ENCODE measurements around the gene PEX16.

PEX16 gene

GRCh38 chr11:45917623-45918330 lies at the start of gene PEX16:
Gene PEX16 (minus strand): TSS chr11:45917877. CDS start chr11:45917811, 66 bp downstream.
- peak; percentile 100 for DNase-seq

DNA sequence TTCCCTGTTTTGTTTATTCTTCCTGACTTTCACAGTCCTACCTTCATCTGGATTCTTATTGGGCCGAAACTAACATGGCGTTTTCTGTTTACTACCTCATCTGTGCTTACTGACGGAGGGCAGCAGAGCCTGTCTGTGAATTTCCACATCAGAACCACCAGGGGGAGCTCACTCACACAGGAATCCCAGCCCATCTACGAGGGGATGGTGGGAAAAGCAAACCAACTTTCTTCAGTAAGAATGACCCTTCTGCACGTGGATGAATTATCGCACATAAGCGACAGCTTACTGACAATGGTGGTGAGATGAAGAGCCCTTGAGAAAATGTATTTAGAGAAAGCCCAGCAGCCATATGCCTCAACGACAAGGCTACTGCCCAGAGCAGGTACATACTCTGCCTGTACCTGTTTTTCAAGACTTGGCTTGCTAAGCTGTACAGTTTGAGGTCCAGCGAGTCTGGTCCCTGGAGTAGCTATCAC lies 47.3 kb upstream of the PEX16 start:
- peak; percentile 78 for DNase-seq

DNA sequence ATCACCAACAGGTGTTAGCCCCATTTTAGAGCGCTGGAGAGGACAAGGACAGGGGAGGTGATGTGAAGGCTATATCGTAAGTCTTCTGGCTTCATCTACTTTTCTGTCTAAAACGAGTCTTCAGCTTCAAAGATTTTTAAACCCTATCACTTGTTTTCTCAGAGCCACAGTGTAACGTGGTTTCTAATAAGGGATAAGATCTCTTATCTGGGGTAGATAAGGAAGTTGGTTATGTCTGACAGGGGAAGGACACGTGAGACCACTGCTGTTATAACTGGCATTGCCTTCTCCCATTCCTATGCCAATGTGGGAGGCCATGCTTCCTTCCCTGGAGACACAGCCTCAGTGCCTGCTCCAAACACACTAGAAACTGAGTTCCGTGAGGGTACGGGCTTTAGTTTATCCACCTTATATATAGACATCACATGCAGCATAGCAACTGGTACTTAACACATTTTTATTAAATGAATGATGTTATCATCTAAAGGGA lies 44.1 kb upstream of the PEX16 start:
- DNase-seq, result no peak

GRCh38 chr11:45960387-45961095 lies 42.9 kb upstream of the PEX16 start:
- DNase-seq, result no peak

- peak; percentile 93 for DNase-seq
Observed at GRCh38 chr11:45959851-45960250, 42.2 kb upstream of the PEX16 start.

DNA sequence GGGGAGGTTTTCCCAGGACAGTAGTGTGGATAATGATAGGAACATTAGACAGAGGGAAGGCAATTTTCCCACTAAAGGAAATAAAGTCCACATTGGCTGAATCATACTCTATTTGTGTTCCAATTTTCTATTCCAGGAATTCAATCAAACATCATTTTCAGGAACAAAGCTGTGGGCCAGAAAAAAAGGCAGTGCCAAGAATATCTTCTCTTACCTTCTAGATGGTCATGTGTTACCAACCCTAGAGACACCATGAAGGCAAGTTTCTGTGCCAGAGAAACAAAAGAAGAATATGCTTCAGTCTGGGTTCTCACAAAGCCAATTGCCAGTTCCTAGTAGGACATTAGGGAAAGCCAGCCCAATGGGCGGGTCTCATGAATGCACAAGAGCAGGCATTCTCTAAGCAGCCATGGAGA lies 32.3 kb upstream of the PEX16 start:
- DNase-seq, result no peak

DNA sequence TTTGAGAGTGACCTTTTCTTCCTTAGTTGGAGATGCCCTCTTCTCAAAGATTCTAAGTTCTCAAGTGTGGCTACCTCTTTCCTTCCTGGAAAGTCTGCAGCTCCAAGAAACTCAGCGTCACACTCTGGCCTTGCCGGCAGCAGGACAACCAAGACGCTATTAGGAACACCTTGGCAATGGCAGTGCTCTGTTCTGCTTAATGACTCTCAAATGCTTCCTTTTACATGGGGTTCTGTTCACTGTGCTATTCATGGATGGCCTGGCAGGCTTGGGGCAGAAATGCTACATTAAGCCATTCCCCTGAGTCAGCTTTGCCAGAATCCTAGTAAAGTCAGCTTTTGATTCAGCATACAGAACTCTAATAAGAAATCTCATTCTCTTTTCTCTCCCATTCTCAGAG lies 30.7 kb upstream of the PEX16 start:
- DNase-seq, result no peak

GRCh38 chr11:45947885-45948284 lies 30.2 kb upstream of the PEX16 start:
- no peak for DNase-seq

- DNase-seq, result no peak
Observed at GRCh38 chr11:45945397-45945999, 27.8 kb upstream of the PEX16 start.

DNA sequence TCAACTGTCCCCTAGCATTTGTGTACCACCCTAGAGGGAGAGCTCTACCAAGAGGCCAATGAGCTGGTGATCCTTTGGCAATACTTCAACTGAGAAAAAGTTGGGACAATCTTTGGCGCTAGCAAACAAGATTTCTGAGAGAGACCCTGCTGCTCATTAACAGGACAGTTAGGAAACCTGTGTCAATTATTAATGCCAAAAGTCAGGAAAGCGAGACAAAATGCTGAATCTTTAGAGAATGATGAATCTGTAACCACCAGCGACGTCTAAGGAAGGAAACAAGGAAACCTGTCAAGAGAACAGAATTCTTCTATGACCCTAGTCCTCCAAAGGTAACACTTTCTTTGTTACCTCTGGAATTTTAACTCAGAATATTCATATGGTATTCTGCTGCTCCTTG lies 24.7 kb upstream of the PEX16 start:
- DNase-seq, result no peak

- DNase-seq, result no peak
Observed at GRCh38 chr11:45941285-45941684, 23.6 kb upstream of the PEX16 start.

GRCh38 chr11:45939836-45940235 lies 22.2 kb upstream of the PEX16 start:
- peak; percentile 23 for DNase-seq

DNA sequence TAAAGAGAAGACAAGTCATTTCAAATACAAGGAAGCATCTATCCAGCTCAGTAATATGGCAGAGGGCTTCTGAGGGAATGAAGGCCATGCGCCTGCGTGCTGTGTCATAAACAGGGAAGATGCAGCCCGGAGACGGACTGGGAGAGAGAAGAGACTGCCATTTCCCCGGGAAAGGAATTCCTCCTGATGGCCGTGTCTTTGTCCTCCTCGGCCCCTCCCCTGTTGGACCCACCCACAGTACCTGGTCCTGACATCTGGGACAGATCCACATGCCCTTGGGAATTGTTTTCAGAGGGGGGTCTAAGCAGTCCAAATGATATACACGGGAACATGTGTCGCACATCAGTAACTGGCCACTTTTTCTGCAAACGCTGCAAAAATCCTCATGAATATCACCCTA lies 20.2 kb upstream of the PEX16 start:
- DNase-seq, result no peak

DNA sequence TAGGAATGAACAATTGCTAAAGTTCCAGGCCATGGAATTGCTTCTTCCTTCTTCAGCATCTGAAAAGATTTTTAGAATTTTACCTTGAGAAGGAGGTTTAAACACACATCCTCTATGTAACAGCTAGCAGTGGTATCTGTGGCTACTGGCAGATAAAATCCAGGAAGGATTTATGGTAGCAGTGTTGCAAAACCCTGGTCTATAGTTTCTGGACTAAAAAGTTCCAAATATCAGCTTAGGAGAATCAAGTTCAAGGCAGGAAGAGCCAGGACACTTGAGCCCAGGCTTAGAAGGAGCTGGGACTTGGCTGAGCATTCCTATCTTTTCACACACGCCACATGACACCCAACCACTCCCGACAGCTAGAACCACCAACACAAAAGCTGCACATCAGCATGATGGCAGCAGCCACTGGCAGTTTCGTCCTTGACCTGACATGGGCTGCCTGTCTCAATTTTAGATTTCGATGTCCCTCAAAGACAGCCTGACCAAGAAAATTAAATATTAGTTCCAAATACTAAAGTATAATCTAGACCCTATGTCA lies 18.9 kb upstream of the PEX16 start:
- DNase-seq, result no peak

DNA sequence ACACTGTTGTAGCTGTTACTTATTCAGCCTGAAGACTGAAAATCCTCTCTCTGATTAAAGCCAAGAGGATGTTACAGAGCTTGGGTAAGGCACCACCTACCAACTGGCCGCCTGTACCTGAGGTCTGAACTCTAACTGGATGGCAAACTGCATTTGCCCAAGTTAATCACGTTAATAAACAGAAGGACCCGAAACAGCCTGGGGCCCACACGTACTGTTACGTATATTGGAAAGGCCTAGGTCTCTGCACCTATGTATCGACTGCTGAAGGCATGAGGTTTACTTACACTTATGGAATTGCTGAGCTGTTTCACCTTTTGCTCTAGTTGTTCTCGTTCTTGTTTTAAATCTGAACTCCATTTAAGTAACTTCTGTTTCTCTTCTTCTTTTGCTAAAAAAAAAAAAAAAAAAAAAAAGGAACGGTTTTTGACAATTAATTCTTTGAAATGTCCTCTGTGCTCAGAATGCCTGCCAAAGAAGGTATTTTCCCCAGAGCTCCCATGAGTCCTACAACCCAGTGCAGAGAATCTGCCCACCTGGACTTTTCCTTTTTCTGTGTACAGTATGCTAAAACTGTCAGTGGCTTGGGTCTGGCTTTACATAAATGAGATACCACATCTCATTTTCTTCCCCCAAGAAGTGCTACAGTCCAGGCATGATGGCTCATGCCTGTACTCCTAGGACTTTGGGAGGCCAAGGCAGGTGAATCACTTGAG lies 17.8 kb upstream of the PEX16 start:
- DNase-seq, result no peak

- no peak for DNase-seq
Observed at GRCh38 chr11:45934580-45935318, 17.1 kb upstream of the PEX16 start.

DNA sequence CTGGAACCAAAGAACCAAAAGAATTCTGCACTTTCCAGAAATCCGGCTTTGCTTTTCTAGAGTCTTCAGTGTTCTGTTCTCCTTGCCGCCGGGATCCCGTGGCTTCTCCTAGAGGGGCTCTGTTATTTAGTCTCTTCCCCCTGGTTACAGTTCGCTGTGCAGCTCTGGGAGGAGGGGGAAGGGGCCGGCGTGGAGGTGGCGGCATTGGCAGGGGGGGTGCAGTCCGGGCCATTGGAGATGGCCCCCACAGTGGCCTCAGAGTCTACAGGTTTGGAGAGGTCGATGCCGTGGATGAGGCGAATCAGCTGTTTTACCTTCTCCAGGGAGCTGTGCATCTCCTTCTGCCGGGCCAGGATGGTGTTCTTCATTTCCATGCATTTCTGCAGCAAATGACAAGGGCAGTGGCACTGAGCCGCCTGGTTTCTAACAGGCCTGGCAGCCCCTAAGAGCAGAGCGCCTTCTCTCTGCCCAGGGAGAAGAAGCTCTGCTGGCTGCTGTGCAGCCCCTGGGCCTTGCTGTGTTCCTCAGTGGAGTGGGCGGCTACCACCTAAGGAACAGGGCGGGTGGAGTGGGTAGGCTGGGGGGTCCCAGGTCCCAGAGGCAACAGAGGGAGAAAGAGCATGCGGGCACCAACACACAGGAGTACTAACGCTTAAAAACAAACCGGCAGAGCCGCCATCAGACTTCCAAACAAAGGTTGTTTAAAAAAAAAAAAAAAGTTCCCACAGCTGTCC lies 16.3 kb upstream of the PEX16 start:
- DNase-seq, result no peak

DNA sequence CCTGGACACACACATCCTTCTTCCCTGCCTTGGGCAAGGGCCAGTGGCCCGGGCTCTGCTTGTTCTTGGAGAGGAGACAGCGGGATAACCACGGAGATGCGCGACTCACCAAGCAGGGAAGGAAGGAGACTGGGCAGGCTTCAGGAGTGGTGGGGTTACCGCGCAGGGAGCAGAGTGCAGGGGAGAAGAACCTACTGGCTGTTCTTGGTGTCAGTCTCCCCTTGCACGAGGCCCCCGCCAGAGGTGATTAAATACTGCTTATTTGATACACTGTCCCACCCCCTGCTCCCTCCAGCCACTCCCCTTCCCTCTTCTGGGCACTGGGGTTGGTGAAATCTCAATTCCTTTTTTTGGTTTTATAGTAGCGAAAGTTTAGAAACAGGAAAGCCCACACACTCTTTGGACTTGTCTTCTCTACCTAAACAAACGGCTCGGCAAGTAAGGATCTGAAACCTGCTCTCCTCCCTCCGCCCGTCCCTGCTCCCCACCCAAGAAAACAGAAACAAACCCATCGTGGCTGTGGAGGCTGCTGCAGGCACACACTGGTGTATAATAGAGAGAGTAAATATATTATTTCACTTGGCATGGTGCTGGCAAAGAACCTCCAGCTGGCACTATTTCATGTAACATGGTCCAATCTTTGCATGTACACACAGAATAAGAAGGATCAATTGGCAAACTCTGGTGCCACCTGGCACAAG lies 15.6 kb upstream of the PEX16 start:
- DNase-seq, result peak; percentile 56

- DNase-seq, result no peak
Observed at GRCh38 chr11:45932217-45932616, 14.5 kb upstream of the PEX16 start.

DNA sequence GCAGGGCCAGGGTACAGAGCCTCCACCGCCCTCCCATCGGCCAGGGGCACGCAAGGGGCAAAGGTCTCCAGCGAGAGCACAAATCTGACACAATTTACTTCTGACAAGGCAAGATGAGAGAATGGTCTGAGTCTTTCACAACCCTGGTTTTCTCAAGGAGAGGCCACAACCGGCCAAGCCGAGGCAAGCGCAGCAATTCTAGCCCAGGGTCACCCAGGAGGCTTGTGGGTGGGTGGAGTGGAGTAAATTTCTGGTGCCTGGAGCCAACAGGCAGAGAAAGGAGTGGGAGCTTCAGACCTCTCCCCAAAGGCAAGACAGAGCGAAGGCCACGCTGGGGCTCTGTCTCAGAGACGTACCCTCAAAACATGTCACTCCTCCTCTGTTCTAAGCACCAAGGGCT lies 14.1 kb upstream of the PEX16 start:
- no peak for DNase-seq

Measured in fibroblast of upper back skin (primary cell).